RPMI7951 (cell line): ENCODE results near the gene CACNA2D2. TPM values are rescaled to one million over a fixed set of nuclear protein-coding genes. Genes with fewer than 3 reads are reported as not detected.
A peak's percentile ranks its signal among the peaks of the same experiment; 100 is the strongest.

ENCODE experiments used
- DNase-seq: peaks from one replicate; pipeline ENCODE4 v3.0.0-alpha.2; 2012; ENCODE audit warnings: low read depth
- total RNA-seq: library from RNA; depleted of rRNA; stranded (reverse); fragments of >200 nt; shearing (Covaris generic); gene quantifications from 2 replicates; pipeline ENCODE4 v1.2.3, GENCODE V29; 2014

The CACNA2D2 gene
- total RNA-seq, 1 experiment from 2014 or later, result under 0.01 TPM

- no peak for DNase-seq
These were observed 108.2 kb downstream of the CACNA2D2 start for GRCh38 chr3:50395070-50395860.

DNA sequence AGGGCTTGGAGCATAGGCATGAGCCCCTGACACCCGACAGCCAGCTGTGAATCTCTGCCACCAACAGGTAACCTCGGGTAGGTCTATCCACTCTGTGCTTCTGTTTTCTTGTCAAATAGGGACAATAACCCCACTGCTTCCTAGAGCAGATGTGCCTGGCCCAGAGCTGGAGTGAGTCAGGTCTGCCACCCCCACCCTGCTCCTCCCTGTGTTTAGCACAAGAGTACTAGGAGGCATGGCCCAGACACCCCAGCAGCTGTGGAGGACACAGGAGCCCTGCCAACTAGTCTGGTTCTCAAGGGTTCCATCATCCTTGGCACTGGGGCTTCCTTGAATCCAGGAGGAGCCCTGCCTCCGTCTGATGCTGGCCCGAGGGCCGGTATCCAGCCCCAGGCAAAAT is 110.4 kb downstream of the CACNA2D2 start:
- no peak for DNase-seq

DNA sequence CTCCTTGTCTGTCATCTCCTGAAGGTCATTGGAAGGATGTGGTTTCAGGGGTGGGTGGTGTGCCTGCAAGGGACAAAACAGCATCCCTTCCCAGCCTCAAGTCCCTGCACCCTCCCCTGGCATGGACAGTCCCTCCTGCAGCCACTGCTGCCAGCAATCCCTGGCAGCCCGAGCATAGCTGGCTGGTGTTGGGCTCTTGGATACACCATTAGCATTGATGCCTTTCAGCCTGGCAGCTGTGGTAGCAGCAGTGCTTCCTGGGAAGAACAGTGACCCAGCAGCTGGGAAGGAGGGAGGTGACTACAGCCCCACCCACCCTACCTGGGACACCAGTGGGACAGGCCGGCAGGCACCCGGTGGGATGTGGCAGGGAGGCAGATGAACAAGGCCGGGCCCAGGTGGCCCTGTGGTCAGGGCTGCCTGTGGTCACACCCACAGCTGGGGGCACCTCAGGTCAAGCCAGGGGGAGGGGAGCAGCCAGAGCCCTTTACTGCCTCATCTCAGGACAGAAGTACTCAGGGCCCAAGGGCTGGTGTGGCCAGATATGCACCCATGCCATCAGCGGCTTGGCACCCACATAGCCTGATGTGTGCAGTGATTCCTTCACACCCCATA is 111.2 kb downstream of the CACNA2D2 start:
- DNase-seq, result no peak

DNA sequence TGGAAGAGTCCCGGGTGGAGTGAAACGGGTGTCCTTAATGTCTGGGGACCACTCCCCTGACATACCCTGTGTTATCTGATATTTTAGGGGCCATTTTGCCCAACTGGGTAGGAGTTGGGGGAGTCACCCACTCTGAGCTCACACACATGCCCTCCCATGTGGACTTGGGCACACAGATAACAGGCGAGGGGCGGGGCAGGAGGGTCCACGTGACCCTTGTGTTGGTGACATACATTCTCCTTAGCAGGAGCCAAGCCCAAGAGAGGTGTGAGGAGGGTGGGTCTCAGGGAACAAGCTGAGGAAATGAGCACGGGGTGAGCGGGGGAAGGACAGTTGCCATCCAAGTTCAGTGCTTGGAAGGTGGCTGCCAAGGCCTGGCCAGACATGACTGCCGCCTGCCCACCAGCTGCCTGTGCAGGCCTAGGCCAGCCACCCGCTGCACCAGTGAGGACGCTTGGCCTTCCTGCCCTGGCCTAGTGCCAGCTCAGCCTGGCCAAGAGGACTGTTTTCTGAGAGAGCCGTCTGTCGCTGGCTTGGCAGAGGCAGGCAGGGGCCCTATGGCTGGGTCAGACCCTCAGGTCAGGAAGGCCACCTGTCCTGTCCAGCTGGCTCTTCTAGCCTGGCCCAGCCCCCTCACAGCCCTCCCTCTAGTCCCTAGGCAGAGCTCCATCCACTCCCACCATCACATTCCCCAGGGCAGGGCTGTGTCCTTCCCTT is 112.8 kb downstream of the CACNA2D2 start:
- peak; percentile 16 for DNase-seq

GRCh38 chr3:50389414-50389767 is 114.0 kb downstream of the CACNA2D2 start:
- no peak for DNase-seq

DNA sequence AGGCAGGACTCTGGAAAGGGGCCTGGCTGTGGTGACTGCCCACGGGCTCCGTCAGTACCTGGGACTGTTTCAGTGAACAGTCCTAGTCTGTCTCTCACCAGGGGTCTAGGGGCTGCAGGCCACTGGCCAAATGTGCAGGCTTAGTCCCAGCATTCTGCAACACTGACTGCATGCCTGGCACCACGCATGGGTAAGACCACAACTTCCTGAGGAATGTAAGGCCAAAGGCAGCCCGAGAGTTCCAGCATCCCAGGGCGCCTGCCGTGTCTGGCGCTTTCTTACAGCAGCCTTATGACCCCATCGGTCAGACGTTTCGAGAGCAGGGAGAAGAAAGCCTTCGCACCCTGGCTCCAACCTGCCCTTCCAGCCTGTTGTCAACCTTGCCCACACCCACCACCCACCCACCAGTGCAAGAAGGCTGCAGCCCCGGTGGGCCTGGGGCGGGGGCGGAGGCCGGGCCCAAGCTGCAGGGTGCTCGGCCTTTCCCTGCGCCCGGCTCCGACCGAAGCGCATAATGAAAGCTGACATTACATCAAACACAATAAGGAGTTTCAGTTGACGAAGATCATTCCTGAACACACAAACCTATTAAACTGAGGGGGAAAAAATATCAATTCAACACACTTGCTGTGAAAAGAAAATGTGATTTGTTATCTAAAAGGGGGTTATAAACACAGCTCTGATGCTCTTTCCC is 114.6 kb downstream of the CACNA2D2 start:
- no peak for DNase-seq

- no peak for DNase-seq
These were observed 115.3 kb downstream of the CACNA2D2 start for GRCh38 chr3:50388016-50388719.

GRCh38 chr3:50385754-50386153 is 117.7 kb downstream of the CACNA2D2 start:
- DNase-seq, result no peak

- no peak for DNase-seq
These were observed 119.7 kb downstream of the CACNA2D2 start for GRCh38 chr3:50383750-50384149.

GRCh38 chr3:50382722-50383121 is 120.7 kb downstream of the CACNA2D2 start:
- no peak for DNase-seq

DNA sequence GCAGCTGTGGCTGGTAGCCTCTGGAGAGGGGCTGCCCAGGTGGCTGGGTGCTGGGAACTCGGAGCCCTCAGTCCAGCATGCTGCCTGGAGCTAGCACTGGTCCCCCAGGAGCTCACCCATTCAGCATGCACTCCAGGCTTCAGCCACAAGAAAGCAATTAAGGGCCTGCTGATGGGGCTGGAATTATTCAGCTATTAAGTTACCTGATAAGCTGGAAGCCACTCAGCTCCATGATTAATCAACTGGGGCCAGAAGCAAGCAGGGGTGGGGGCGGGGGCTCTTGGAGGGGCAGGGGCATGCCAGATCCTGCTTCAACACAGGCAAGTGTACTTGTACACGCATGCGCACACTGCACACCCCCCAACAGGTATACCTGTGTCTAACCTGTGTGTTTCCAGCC is 122.1 kb downstream of the CACNA2D2 start:
- DNase-seq, result no peak

DNA sequence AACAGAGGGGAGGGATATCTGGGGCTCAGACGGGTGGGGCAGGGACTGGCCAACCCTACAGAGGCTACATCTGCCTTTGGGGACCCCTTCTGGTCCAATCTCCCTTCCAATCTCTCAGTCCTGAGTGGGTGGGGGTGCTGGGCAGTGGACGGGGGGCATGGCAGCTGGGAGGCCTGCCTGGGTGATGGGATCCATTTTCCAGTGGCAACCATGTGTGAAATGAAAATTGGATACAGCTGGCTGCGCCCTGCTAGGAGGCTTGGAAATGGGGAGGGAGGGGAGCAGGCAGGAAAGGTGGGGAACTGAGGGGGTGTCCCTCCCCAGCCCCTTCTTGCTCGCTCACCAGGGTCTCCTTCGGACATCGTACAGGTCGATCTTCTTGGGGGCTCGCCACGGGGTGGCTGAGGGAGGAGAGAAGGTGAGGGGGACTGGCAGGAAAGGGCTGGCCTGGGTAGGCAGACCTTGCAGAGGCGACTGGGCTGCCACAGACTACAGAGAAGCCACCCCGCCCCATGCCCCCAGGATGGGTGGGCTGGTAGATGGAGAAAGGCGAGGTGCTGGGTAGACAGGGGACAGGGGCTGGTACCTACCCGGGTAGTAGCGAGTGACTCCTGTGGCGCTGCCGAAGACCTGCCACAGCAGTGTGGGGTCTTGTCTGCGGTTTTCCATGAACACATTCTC is 122.9 kb downstream of the CACNA2D2 start:
- DNase-seq, result no peak

- DNase-seq, result no peak
These were observed 124.7 kb downstream of the CACNA2D2 start for GRCh38 chr3:50378757-50379156.

DNA sequence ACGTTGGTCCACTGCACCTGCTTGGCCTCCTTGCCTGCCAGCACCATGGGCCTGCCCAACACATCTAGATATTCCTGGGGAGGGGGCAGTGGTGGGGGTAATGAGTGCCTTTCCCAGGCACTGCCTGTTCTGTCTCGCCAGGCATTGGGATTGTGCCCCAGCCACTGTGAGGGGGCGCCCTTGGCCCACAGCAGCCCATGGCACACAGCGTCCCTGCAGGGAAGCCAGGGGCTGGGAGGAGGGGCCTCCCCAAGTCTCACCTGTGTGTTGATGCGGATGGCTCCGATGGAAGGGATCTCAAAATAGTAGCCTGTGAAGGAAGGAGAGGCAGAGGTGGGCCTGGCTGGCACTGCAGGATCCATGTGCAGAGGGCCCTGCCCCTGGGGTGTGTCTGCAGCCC is 125.4 kb downstream of the CACNA2D2 start:
- DNase-seq, result no peak

DNA sequence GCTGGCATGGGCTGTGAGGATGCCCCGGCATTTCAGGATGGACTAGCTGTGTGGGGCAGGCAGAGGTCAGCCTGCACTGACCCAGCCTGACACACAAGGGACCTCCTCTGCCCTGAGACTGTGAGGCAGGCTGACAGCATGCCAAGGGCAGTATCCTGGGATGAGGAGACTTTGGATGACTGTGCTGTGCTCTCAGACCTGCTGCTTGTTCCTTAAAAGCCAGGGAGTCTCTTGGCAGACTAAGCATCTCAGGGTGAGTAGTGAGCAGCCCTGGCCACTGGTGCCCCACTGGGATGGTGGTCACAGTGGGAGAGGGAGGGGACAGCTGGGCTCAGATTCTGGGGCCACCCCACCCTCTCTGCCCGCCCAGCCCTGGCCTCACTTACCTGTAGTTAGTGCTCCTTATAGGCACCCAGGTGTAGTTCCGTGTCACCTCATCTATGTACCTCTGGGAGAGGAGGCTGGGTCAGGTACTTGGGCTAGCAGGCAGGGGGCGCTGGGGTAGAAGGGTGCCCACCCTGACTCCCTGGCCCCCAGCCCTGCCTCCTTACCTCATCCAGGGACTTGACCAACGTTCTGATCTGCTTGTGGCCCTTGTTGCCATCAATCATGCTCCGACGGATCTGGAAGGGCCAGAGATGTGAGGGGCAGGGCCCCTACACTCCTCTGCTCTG is 128.0 kb downstream of the CACNA2D2 start:
- no peak for DNase-seq

- no peak for DNase-seq
These were observed 128.8 kb downstream of the CACNA2D2 start for GRCh38 chr3:50374363-50375257.

DNA sequence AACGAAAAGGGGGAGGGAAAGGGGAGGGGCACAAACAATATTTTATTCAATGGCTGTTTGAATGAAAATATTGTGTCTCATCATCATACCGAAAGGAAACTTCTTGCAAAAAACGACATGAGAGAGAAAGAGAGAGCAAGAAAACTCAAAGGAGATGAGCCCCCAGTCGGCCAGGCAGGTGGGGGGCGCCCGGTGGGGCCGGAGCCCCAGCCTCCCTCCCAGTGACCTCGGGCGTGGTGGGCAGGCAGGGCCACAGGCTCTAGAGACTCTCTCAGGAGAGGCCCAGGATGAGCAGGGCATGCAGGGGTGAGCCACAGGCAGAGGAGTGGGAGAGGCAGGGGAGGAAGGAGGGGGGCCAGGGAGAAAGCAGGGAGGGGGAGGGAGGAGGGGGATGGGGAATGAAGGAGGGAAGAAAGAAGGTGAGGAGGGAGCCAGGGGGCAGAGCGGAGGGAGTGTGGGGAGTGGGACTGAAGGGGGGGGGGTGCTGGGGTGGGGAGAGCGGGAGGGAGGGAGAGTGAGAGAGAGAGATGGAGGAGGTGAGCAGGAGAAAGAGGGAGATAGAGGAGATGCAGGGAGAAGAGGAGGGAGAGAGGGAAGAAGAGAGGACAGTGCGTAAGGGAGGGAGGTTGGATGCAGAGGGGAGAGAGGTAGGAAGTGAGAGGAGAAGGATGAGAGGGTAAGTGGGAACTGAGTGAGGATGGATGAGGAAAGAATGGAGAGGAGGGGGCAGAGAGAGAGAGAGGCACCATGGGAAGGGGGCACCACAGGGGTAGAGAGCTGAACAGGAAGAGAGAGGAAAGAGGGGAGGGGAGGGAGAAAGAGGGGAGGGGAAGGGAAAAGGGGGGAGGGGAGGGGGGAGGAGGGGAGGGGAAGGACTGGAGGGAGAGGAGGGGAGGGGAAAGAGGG is 130.0 kb downstream of the CACNA2D2 start:
- no peak for DNase-seq

GRCh38 chr3:50372349-50372748 is 131.1 kb downstream of the CACNA2D2 start:
- DNase-seq, result no peak
